Eye (tissue), 1 donor: ENCODE results near the gene STK33.

Experiments used
- DNase-seq: peaks from one replicate; pipeline ENCODE4 v3.0.0-alpha.2; 2015

STK33 gene

DNA sequence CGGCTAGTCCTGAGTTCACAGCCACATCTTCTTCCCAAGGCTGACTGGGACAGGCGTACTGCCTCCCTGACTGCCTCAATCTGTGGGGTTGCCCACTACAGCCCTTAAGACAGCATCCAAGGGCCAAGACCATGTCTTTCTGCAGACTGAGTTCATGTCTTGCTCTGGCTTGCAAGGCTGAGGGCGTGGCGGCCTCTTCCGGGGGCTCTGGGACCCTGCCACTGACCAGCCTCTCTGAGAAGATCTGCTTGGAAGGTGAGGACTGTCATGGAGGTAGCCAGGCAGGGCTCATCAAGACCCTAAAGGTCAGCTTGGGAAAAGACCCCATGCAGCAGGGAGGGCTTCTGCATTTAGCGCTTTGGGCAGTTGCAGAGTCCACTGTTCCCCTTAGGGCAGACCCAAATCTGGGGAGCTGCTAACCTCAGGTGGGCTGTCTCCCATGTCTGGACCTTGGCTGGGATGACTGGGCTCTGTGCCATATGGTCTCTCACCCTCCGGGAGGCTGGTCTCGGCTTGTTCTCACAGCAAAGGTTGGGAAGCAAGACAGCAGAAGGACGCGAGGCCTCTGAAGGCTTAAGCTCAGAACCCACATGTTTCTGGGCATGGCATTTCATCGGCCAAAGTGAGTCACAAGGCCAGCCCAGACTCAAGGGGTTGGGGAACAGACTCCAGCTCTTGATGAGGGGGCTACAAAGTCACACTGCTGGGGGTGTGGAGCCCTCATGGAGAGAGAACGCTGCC, 221.2 kb downstream of the STK33 start:
- DNase-seq: no peak

DNA sequence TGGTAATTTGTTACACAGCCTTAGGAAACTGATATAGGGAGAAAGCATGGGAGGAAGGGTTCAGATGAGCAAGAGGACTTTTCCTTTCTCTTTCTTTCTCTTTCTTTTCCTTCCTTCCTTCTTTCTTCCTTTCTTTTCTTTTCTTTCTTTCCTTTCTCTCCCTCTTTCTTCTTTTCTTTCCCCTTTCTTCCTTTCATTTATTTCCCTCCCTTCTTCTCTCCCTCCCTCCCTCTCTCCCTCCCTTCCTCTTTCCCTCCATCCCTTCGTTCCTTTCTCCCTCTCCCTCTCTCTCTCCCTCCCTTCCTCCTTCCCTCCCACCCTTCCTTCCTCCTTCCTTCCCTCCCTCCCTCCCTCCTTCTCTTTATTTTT, 222.5 kb downstream of the STK33 start:
- no peak for DNase-seq

DNA sequence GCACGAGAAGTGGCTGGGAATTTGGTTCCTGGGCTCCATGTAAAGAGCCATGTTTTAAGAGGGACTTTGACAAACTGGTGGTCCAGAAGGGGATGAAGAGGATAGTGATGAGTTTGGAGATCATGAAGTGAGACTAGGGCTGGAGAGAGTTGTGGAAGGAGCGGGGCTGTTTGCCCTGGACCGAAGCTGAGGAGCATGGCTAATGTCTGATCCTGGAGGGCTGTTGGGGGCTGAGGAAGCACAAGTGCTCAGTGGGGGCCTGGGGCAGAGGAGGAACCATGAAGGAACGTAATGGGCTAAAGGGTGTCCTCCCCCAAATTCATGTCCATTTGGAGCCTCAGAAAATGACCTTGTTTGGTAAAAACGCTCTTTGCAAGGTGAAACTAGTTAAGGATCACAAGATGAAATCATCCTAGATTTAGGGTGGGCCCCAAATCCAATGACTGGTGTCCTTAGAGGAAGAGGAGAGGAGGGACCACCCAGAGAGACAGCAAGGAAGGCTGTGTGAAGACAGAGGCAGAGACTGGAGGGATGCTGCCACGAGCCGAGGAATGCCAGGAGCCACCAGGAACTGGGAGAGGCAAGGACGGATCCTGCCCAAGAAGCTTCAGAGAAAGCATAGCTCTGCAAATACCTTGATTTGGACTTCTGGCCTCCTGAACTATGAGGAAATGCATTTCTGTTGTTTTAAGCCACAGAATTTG, 223.1 kb downstream of the STK33 start:
- DNase-seq: no peak

DNA sequence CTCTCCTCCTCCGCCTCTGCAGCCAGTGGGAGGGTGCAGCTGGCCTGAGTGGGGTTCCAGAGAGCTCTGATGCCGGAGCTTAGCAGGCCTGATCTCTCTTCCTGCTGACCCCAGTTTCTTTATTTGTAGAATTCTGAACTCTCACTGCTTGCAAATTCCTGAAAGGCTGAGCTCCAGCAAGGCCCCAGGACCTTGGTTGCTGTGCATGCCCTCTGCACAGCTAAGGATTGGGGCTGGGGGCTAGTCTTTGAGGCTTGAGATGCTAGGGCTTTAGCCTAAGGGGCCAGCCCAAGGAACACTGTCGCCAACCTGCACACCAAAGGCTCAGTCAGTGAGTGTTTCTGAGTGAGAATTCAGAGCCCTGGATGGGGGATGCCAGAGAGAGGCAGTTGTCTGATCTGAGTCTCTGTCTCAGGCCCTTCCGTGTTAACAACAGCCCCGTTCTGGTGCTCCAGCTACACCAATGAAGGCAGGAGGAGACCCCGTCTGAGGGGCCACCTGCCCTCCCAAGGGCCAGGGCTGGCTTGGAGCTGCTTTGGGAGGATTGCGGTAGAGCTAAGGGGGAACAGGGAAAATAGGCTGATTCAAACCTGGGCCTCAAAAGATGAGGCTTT, 224.3 kb downstream of the STK33 start:
- DNase-seq: no peak

DNA sequence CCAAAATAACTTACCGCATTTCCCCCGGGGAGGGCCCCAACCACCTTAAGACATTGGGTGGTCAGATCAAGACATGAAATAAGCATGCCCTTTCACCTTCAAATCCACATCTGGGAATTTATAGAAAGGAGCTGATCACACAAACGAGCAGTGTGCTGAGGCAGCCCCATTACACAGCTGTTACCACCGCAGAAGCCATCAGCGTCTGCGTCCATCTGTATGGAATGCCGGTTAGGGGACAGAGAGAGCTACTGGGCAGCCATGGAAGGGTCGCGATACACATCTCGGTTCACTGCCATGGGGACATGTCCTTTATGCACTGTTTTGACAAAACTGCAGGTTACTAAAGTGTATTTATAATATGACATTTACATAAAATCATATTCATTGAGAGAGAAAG, 225.3 kb downstream of the STK33 start:
- no peak for DNase-seq

DNA sequence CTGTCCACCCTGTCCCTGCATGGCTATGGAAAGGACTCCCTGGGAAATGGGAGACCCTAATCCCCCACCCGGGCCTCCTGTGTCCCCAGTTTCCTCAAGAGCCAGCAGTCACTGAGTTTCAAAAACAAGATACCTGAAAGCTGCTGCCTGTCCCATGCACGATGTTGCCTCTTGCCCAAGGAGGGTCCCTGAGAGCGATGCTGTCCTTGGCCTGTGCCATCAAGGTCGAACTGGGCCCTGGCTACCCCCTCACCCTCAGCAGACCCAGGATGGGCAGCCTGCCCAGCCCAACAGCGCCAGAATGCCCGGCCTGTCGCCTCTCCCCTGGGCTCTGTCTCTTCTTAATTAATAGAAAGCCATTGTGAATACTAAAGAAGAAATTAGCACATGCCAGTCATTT, 225.8 kb downstream of the STK33 start:
- no peak for DNase-seq

DNA sequence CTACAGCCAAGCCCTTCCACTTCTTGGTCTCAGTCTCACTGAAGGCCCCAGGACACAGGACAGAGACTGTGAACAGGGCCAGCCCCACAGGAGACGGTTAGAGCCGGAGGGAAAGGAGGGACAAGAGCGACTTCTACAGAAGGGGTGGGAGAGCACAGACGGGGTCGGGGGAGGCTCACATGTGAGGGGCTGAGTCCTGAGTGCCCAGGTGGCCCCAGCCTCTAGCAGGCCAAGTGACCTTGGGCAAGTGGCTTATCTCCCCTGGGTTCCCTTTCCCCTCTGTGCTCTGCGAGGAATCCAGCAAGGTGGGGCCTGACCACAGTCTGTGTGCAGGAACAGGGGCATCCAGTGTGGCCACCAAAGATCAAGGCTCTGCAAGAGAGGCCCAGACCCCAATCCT, 227.7 kb downstream of the STK33 start:
- no peak for DNase-seq

DNA sequence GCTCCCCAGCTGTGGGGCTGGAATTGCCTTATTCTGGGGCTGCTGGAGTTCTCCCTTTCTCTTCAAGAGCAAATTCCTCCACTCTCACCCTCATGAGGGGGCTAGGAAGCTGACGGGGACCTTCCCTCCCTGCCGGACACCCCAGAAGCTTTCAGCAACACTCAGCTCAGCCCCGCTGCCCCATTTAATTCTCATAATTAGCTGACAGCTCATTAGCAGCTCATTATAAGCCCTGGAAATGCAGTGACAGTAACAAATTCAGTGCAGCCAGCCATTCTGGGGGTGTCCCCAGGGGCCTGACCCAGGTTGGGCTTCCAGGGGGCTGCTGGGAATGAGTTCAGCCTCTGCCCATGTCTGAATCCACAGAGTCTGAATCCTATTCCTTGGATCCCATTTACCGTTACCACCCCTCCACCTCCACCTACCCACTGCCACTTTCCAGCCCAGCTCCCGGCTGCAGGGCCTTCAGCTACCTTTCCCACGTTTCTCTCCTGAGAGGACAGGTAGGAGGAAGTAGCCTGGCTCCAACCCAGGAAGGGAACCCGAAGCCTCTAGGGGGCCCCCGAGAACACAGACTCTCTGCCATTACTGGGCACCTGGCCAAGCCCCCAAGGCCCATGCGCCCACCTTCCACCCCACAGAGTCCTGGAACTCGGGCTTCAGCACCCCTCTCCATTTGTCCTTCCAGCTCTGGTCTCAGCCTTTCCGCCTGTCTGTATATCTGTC, 228.6 kb downstream of the STK33 start:
- DNase-seq: no peak

DNA sequence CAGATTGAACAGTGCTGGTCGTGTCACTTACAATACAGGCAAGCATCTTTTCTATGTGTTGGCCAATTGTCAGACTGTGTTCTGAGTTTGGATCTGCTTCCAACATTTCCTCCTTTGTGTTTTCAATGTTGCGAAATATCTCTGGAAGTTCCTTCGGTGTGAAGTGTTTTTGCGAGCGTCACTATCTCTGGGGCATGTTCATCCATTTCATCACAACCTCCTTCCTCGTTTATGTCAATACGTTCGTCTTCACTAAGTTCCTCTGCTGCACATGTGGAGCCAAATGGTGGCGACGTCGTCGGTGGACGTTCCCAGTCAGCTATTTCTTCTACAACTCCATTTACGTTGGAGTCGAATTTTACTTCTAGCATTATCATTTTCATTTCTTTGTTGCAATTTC, 230.1 kb downstream of the STK33 start:
- DNase-seq: no peak

DNA sequence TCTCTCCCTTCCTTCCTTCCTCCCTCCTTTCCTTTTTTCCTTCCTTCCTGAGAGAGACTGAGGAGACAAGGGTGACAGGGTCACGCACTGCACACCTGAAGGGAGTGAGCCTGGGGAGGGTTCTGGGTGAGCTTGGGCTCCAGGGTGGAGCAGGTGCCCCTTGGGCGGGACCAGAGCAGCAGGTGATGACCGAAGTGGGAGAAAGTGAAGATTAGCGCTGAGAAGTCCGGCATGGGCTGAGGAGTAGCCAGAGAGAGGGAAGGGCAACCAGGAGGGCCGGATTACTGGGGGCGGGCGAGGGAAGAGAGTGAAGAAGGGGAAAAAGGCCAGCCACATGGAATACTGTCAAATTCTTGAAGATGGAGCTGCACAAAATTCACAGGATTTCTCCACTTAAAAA, 231.1 kb downstream of the STK33 start:
- no peak for DNase-seq

DNA sequence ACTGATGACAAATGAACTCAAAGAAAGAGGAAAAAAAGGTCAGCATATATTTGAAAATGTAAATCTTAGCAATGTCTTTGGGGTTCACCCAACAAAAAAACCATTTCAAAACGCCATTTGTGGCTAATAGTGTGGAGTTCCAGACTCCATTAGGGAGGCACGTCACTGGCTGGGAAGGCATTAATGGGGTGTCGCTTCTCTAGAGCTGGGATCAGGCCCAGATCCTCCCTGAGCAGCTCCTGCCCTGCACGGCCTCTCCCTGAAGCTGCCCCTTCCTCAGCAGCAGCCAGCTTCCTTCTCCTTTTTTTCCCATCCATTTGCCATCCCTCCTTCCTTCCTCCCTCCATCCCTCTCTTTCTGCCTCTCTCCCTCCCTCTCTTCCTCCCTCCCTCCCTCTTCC, 231.5 kb downstream of the STK33 start:
- DNase-seq: no peak

DNA sequence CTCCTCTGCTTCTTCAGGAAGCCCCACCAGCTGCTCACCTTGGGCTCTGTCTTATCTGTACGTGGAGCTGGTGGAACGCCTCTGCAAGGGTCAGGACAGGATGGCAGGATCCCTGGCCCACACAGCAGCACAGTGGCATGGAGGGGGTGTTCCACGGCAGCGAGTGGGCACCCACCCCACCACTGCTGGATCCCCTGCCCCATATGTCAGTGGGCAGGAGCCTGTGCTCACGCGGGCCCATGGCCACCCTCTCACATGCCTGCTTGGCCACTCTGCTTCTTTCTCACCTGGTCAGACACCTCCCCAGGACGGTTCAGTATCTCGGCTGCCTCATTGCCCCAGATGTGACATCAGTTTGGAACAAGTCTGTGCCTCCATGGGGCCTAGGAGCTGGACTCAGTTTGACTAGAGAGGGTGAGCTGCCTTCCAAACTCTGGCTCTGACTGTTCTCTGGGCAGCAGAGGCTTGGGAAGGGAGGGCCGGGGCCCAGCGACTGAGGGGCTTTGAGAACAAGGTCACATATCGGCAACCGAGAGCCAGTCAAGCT, 232.3 kb downstream of the STK33 start:
- no peak for DNase-seq

DNA sequence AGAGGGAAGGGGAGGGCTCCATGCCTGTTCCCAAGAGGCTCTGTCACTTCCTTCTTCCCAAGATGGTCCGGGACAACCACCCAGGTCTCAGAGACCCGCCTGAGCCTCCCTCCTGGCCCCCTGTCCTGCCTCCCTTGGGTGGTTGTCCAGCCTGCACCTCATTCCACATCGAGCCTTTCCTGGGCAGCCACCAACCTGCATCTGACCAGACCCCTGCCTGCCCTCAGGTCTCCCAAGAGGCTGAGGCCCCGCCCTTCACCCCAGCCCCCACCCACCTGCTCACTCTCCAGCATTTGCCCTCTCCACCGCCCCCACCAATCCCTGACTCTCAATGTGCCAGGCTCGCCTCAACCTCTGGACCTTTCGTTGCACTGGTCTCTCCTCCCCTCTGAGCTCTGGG, 232.8 kb downstream of the STK33 start:
- DNase-seq: no peak

DNA sequence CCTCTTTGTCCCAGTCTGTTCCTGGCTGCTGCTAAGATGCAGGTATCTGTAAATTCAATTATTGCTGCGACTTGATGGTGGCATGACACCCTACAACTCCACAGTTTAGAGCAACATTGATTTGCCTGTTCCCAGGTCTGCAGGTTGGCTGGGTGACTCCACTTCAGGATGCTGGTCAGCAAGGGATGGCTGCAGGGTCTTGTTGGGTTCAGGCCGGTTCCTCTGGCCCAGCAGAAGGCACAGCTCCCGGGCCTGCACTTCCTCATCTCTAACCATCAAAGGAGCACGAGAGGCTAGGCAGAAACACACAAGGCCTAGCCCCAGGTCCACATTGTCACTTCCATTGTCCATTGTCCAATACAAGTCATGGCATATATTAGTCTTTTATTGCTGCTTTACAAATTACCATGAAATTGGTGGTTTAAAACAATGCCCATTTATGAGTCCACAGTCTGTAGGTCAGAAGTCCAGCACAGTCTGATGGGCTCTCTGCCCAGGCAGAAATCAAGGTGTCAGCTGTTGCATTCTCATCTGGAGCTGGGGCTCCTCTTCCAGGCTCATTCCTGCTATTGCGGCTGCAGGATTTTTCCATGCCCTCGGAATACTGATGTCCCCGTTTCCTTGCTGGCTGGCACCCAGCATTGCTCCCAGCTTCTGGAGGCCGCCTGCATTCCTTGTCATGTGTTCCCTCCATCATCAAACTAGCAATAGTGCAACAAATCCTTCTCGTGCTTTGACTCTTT, 233.8 kb downstream of the STK33 start:
- DNase-seq: no peak

DNA sequence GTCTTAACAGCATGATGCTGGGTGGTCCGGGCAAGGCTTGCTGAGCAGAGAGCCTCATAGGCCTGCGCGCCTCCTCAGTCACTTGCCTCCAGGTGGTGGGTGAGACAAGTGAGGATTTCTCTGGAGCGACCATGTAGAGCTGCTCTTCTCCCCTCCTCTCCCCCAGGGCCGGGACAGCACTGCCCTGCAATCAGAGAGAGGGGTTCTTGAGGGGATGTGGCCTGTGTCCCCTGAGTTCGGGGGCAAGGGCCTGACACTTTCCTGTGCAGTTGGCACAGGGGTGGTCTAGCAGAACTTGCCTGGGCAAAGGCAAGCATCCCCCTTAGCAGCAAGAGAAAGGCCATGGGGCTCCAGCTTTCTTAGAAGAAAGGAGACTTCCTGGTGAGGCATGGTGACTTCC, 234.5 kb downstream of the STK33 start:
- DNase-seq: no peak

DNA sequence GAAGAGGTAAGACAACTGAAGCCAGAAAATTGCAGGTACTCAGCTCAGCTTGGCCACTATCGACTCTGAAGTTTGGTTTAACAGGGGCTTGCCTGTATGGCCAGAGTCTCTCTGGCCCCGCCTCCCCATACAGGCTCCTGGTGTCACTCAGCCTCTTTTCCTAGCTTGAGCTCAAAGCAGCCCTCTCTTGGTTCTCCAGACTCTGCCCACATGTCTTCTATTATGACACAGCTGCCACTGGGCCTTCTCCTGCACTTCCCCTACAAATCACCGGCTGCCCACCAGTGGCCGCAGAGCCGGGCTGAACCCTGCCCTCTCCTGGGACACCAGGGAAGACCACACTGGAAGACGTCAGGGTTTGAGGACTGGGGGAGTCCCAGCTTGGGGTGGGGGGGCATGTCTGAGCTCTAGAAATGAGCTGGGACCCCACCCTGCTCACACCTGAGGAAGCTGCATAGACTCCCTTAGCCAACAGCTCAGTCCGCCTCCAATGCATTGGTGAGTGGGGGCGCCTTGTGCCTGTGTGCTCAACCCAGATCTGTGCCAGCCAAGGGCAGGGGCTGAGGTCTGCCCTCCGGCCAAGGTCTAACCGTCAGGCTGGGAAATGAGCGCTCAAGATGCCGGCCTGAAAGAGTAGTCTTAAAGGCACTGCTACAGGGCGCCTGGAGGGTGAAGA, 236.0 kb downstream of the STK33 start:
- DNase-seq: peak; percentile 49

DNA sequence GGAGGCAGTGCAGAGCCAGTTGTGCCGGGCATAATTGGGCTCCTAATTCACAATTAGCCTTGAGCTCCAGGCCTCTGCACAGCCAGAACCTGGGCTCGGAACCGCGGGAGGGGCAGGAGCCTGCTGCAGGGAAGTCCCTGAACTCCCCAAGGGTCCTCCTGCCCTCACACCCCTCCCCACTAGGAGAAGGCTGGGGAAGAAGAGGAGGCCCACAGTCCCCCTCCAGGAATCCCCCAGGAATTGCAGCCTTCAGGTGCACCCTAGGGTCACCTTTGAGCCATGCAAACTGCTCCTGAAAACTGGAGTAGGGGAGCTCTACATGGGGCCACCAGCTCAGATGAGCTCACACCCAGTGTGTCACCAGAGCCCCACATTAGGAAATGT, 236.5 kb downstream of the STK33 start:
- no peak for DNase-seq

DNA sequence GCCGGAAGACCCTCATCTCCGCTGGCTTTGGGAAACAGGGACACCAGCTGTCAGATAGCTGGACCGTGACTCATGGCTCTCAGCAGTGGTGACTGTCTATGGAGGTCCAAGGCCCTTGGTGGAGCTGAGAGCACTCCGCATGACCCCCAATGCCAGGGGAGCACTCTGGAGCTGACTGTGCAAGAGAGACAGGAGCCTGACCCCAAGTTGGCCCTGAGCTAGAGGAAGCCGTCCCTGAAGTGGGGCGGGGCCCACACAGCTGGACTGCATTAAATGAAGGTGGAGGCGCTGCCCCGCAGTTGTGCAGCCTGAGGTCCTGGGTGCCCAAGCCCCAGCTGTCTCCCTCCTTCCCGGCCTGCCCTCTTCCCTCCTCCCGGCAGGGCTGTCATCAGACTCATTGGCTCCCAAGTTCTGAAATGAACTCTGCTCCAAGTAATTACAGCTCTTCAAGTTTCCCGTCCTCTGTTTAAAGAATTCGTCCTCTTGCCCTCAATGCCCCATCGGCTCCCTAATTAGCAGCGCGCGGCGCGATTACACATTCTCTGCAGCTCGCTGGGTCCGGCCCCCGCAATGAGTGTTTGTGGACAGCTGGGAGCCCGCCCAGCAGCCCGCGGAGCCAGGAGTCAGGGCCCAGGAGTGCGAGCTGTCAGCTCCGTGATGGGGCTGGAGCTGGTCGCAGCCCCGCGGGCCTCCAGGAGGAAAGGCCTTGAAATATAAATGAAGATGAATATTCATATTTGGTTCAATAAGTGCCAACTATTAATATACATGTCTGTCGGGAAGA, 237.1 kb downstream of the STK33 start:
- peak; percentile 89 for DNase-seq

DNA sequence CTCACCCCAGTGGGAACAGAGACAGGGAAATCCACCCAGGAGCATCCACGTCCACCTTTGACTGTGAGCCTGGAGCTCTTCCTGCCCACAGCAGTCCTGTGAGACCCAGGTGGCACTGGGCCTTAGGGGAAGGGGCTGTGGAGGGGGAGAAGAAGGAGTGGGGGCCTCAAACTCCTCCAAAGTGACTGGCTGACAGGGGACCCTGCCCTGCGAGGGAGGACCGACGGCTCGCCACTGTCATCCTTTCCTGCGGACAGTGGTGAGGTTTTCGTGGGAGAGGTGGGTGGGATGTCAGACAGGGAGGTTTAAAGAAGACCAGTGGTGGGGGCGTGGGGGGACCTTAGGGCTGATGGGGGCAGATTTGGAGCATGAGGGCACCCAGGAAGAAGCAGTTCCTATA, 237.8 kb downstream of the STK33 start:
- DNase-seq: no peak

DNA sequence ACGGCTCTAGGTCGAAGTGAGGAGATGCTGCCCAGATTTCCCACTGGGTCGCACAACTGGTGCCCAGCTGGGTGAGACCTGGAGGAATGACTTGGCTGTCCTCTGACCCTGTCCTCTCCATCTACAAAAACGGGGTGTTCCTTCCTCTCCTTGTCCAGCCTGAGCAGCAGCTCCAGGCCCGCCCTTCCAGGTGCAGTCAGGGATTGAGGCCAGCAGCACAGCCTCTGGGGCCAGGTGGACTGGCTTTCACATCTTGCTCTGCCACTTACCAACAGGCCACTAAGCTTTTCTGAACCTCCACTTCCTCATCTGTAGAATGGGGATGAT, 238.6 kb downstream of the STK33 start:
- DNase-seq: no peak

DNA sequence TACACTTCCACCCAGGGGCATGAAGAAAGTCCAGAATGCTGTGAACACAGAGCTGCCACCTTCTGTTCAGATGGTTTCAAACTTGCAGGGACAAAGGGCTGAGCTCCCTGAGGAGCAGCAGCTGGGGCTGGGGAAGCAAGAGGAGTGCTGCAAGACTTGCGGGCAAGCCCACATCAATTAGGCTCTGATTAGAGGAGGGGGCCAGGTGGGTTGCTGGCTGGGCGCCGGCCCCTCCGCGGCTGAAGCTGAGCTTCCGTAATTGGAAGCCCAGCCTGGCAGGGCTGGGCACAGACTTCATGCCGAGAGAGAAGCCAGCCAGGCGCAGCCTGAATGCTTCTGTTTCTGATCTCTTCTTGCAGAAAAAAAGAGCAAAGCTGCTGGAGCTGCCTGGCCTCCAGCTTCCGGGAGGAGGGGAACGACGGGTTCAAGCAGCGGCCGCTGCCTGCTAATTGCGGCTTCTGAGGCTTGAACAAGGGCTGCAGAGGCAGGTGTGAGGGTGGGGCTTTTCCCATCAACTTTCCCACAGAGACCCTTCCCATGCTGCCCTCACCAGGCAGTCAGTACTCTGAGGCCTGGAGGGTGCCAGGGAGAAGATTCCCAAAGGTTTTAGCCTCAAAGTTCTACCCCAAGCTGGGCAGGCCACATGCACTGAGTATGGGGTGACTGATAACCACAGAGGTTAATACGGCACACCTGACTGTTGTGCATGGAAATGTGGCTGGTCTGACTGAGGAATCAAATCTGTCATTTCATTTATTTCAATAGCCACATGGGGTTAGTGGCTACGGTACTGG, 239.2 kb downstream of the STK33 start:
- DNase-seq: peak; percentile 92
